Tibial nerve (tissue), 3 donors: ENCODE measurements around the gene MAGI2.

Experiments
- POLR2A ChIP-seq, 2 donors: fragments of 450-650 bp; IDR thresholded peaks; one replicate each; pipeline ENCODE4 v1.6.1; 2017; ENCODE audit warnings: antibody characterized with exemption in 2 of 2, mild to moderate bottlenecking in 2 of 2, moderate library complexity in 2 of 2
- TF ChIP-seq, protein P1 (sequence below), 5 experiments: fragments of 200-600 bp in 3 of 5; fragments of 450-650 bp in 2 of 5; sonication (generic) in 3 of 5; IDR thresholded peaks; one replicate each; pipeline ENCODE4 v1.5.1; 2016 to 2019; ENCODE audit warnings: antibody characterized with exemption in 5 of 5, mild to moderate bottlenecking in 3 of 5, moderate library complexity in 2 of 5

DNA sequence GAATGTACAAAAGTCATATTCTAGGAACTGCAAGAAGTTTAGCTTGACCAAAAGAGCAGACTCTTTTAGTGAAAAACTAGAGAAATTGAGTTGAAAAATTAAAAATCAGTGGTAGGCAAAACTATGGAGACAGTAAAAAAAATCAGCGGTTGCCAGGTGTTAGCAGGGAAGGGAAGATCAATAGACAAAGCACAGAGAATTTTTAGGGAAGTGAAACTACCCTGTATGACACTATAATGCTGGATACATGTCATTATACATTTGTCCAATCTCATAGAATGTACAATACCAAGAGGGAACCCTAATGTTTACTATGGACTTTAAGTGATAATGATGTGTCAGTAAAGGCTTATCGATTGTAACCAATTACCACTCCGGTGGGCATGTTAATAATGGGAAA lies 761.9 kb downstream of the MAGI2 start:
- TF ChIP-seq, protein P1, sequence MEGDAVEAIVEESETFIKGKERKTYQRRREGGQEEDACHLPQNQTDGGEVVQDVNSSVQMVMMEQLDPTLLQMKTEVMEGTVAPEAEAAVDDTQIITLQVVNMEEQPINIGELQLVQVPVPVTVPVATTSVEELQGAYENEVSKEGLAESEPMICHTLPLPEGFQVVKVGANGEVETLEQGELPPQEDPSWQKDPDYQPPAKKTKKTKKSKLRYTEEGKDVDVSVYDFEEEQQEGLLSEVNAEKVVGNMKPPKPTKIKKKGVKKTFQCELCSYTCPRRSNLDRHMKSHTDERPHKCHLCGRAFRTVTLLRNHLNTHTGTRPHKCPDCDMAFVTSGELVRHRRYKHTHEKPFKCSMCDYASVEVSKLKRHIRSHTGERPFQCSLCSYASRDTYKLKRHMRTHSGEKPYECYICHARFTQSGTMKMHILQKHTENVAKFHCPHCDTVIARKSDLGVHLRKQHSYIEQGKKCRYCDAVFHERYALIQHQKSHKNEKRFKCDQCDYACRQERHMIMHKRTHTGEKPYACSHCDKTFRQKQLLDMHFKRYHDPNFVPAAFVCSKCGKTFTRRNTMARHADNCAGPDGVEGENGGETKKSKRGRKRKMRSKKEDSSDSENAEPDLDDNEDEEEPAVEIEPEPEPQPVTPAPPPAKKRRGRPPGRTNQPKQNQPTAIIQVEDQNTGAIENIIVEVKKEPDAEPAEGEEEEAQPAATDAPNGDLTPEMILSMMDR (IDR thresholded peaks at IDR 0.05): no peak
- no peak for TF ChIP-seq POLR2A (IDR thresholded peaks at IDR 0.05)
